IMR-90 (cell line): ENCODE results near the gene FITM2. TPM values are rescaled to one million over a fixed set of nuclear protein-coding genes. Genes with fewer than 3 reads are reported as not detected.

Source experiments
- ATAC-seq: fragments of 200-7000 bp; cut with Tn5 transposase; 2 replicates; pipeline ENCODE4 v1.9.1; 2020; ENCODE audit warnings: low read depth, mild to moderate bottlenecking, moderate library complexity
- BruUV-seq: library from RNA; stranded (reverse); fragments of 400-500 nt; replicated peaks from 2 replicates; lab custom pipeline; 2021; lab: Mats Ljungman, UMichigan
- CTCF ChIA-PET: fragments of 300-600 bp; formaldehyde crosslinking; extraction: SDS; loops from one replicate; lab custom pipeline; 2021; ENCODE audit warnings: antibody characterized with exemption; lab: Yijun Ruan, JAX
- POLR2A ChIA-PET: fragments of 300-600 bp; sonication (Branson Sonifier 250); formaldehyde crosslinking; loops from one replicate; lab custom pipeline; 2022; ENCODE audit warnings: antibody characterized with exemption; ENCODE audit not compliant: unreplicated experiment; lab: Charles Lee
- DNase-seq: peaks from one replicate; pipeline ENCODE4 v3.0.0; 2013
- H2AFZ ChIP-seq: replicated peaks from 2 replicates; pipeline ENCODE3; 2013; ENCODE audit warnings: low read length, mild to moderate bottlenecking; ENCODE audit not compliant: poor library complexity
- H2AK5ac ChIP-seq: 2 replicates; pipeline ENCODE4 v1.6.1; 2013; ENCODE audit warnings: low read depth, low read length, inconsistent platforms
- H2AK9ac ChIP-seq: replicated peaks from 2 replicates; pipeline ENCODE3; 2013; ENCODE audit warnings: mild to moderate bottlenecking, low read depth, low read length, moderate library complexity; ENCODE audit not compliant: poor library complexity
- H2BK120ac ChIP-seq: 2 replicates; pipeline ENCODE4 v1.6.1; 2013; ENCODE audit warnings: low read depth, low read length, inconsistent platforms
- H2BK15ac ChIP-seq: 3 replicates; pipeline ENCODE4 v1.6.1; 2013; ENCODE audit warnings: low read depth, low read length, inconsistent platforms
- H2BK20ac ChIP-seq: 2 replicates; pipeline ENCODE4 v1.6.1; 2013; ENCODE audit warnings: low read depth, mild to moderate bottlenecking, inconsistent platforms, low read length, moderate library complexity
- H2BK5ac ChIP-seq: 2 replicates; pipeline ENCODE4 v1.6.1; 2013; ENCODE audit warnings: mild to moderate bottlenecking, low read depth, low read length, inconsistent platforms; ENCODE audit not compliant: poor library complexity, severe bottlenecking
- H3K14ac ChIP-seq: replicated peaks from 2 replicates; pipeline ENCODE4 v1.6.1; 2013; ENCODE audit warnings: low read depth, low read length, inconsistent platforms
- H3K18ac ChIP-seq: 2 replicates; pipeline ENCODE4 v1.6.1; 2013; ENCODE audit warnings: low read depth, low read length, control low read depth
- H3K23ac ChIP-seq: 2 replicates; pipeline ENCODE4 v1.6.1; 2013; ENCODE audit warnings: low read depth, low read length, inconsistent platforms
- H3K27ac ChIP-seq: 2 replicates; pipeline ENCODE4 v1.5.1; 2013; ENCODE audit warnings: mild to moderate bottlenecking, control low read depth, low read length; ENCODE audit not compliant: insufficient read depth
- H3K27me3 ChIP-seq: 2 replicates; pipeline ENCODE4 v1.6.1; 2013; ENCODE audit warnings: low read length; ENCODE audit not compliant: control insufficient read depth, insufficient read depth
- H3K36me3 ChIP-seq: 2 replicates; pipeline ENCODE4 v1.6.1; 2013; ENCODE audit warnings: low read length, mixed read lengths; ENCODE audit not compliant: control insufficient read depth, insufficient read depth
- H3K4ac ChIP-seq: 2 replicates; pipeline ENCODE4 v1.6.1; 2013; ENCODE audit warnings: low read depth, low read length, inconsistent platforms
- H3K4me1 ChIP-seq: 2 replicates; pipeline ENCODE4 v1.6.1; 2013; ENCODE audit warnings: low read length, mixed read lengths; ENCODE audit not compliant: control insufficient read depth, insufficient read depth
- H3K4me2 ChIP-seq: 2 replicates; pipeline ENCODE4 v1.6.1; 2013; ENCODE audit warnings: low read depth, mild to moderate bottlenecking, control low read depth, low read length, moderate library complexity
- H3K4me3 ChIP-seq: 2 replicates; pipeline ENCODE4 v1.5.1; 2013; ENCODE audit warnings: low read depth, mild to moderate bottlenecking, control low read depth, low read length, moderate library complexity; ENCODE audit not compliant: insufficient read depth
- H3K56ac ChIP-seq: 2 replicates; pipeline ENCODE4 v1.6.1; 2013; ENCODE audit warnings: low read length, inconsistent platforms; ENCODE audit not compliant: insufficient read depth; ENCODE audit errors: extremely low read depth
- H3K79me1 ChIP-seq, 2 experiments: 2 replicates each; pipeline ENCODE4 v1.6.1; 2013; ENCODE audit warnings: low read length in 2 of 2, inconsistent platforms in 1 of 2, low read depth in 1 of 2
- H3K9ac ChIP-seq: 2 replicates; pipeline ENCODE4 v1.6.1; 2013; ENCODE audit warnings: low read depth, low read length, control low read depth
- H3K9me1 ChIP-seq: 2 replicates; pipeline ENCODE4 v1.6.1; 2013; ENCODE audit warnings: low read length, inconsistent platforms; ENCODE audit not compliant: insufficient read depth
- H3K9me3 ChIP-seq: 2 replicates; pipeline ENCODE4 v1.6.1; 2013; ENCODE audit warnings: low read length; ENCODE audit not compliant: control insufficient read depth, insufficient read depth
- H4K20me1 ChIP-seq: 2 replicates; pipeline ENCODE4 v1.6.1; 2013; ENCODE audit warnings: low read length, inconsistent platforms; ENCODE audit not compliant: insufficient read depth
- H4K5ac ChIP-seq: 2 replicates; pipeline ENCODE4 v1.6.1; 2013; ENCODE audit warnings: mild to moderate bottlenecking, low read depth, low read length, control low read depth
- H4K8ac ChIP-seq, 2 experiments: 2 replicates each; pipeline ENCODE4 v1.6.1; 2013; ENCODE audit warnings: low read depth in 2 of 2, low read length in 2 of 2, control low read depth in 1 of 2, inconsistent platforms in 1 of 2
- H4K91ac ChIP-seq: 2 replicates; pipeline ENCODE4 v1.6.1; 2013; ENCODE audit warnings: low read depth, low read length, inconsistent platforms; ENCODE audit not compliant: insufficient read depth
- CHD1 ChIP-seq: IDR thresholded peaks from 2 replicates; pipeline ENCODE4 v1.6.1; 2012; ENCODE audit warnings: low read depth, low read length, improper control_type of control experiment
- MXI1 ChIP-seq: IDR thresholded peaks from 2 replicates; pipeline ENCODE4 v1.6.1; 2012; ENCODE audit warnings: low read depth, mild to moderate bottlenecking, low read length, moderate library complexity, borderline replicate concordance
- RFX5 ChIP-seq: IDR thresholded peaks from 2 replicates; pipeline ENCODE4 v1.8.0; 2012; ENCODE audit warnings: low read depth, mild to moderate bottlenecking, low read length, moderate library complexity
- WGBS, 2 experiments: methylation state at CpG; one replicate each; pipeline versions ENCODE4 v1.1.5 to v1.1.7; 2013; ENCODE audit warnings: missing lambda C conversion rate in 2 of 2; ENCODE audit not compliant: insufficient read length in 1 of 2; ENCODE audit errors: extremely low coverage in 2 of 2; 5-methylcytosine and 5-hydroxymethylcytosine counted together
- dilution Hi-C: fragments of 300-500 bp; cut with HindIII; formaldehyde crosslinking; loops from one replicate; pipeline ENCODE4 v1.14.3; 2018; ENCODE audit warnings: low sequenced_read_pairs; ENCODE audit not compliant: unreplicated experiment
- in situ Hi-C: fragments of 300-500 bp; cut with MboI; formaldehyde crosslinking; loops from 3 replicates; pipeline ENCODE4 v1.14.3; 2019; ENCODE audit warnings: low sequenced_read_pairs, inconsistent platforms, mixed read lengths
- intact Hi-C: fragments of 100-400 bp; cut with micrococcal nuclease; formaldehyde crosslinking; loops from 2 replicates; pipeline ENCODE4 v1.10.0; 2022
- polyA plus RNA-seq, 3 experiments: library from polyadenylated mRNA; depleted of rRNA; stranded (reverse); fragments of >200 nt; gene quantifications; 2 replicates each; pipeline ENCODE4 v1.2.3, GENCODE V29; 2012; ENCODE audit warnings: low replicate concordance in 1 of 3
- total RNA-seq: library from RNA; depleted of rRNA; stranded (reverse); fragments of >200 nt; gene quantifications from 2 replicates; pipeline ENCODE4 v1.2.3, GENCODE V29; 2012

FITM2 gene
- total and polyA plus RNA-seq, 2 of the 4 experiments (the other 2 are of a cell fraction): 3.4 to 6.5 TPM

GRCh38 chr20:44336725-44337380 is 25.9 kb upstream of the FITM2 start, which contains the start of gene R3HDML:
TSS of gene R3HDML (plus strand) at chr20:44337043. CDS start at chr20:44337158, 115 bp downstream.
- H2AK9ac ChIP-seq: no peak within 1 kb of the TSS
- in situ Hi-C loops: no loop called here
- H4K5ac ChIP-seq: no peak within 1 kb of the TSS
- no peak within 1 kb of the TSS for H2BK120ac ChIP-seq
- DNase-seq: no peak
- H3K9me3 ChIP-seq: no peaks in the 10 kb centered on the region
- CTCF ChIA-PET: no interaction called here
- no peak within 1 kb of the TSS for H2AK5ac ChIP-seq
- H2BK5ac ChIP-seq: no peak within 1 kb of the TSS
- no peak within 1 kb of the TSS for H3K18ac ChIP-seq
- H3K4ac ChIP-seq: no peak within 1 kb of the TSS
- H3K9me1 ChIP-seq: no peaks in the 10 kb centered on the region
- H3K14ac ChIP-seq: no peak within 1 kb of the TSS
- H3K4me2 ChIP-seq: no peak within 1 kb of the TSS
- dilution Hi-C loops: no loop called here
- no peaks in the 10 kb centered on the region for H3K79me1 ChIP-seq
- no peak within 1 kb of the TSS for H2AFZ ChIP-seq
- H3K27me3 ChIP-seq: peaks cover 45% of the 10 kb centered on the region
- no peak within 1 kb of the TSS for H2BK20ac ChIP-seq
- H2BK15ac ChIP-seq: no peak within 1 kb of the TSS
- H3K4me3 ChIP-seq: no peak within 1 kb of the TSS
- no peak within 1 kb of the TSS for H3K23ac ChIP-seq
- TF ChIP-seq CHD1 (no peak), MXI1 (no peak), RFX5 (no peak)
- no peak within 1 kb of the TSS for H4K8ac ChIP-seq
- H3K56ac ChIP-seq: no peak within 1 kb of the TSS
- no peaks in the 10 kb centered on the region for H3K4me1 ChIP-seq
- WGBS, 2 experiments: 80% methylated on average over 1 of the region's 16 CpGs; no CpG with 5 or more reads in 1 of the 2 experiments
- BruUV-seq: no TSS peak
- no peaks in the 10 kb centered on the region for H4K20me1 ChIP-seq
- intact Hi-C loops: no loop called here
- H4K91ac ChIP-seq: no peak within 1 kb of the TSS
- no peak within 1 kb of the TSS for H3K27ac ChIP-seq
- no peak within 1 kb of the TSS for H3K9ac ChIP-seq
- POLR2A ChIA-PET: no interaction called here
- H3K36me3 ChIP-seq: no peaks in the 10 kb centered on the region
- no peak for ATAC-seq
